Measurements from ENCODE around the gene VPS41.

VPS41 gene

DNA sequence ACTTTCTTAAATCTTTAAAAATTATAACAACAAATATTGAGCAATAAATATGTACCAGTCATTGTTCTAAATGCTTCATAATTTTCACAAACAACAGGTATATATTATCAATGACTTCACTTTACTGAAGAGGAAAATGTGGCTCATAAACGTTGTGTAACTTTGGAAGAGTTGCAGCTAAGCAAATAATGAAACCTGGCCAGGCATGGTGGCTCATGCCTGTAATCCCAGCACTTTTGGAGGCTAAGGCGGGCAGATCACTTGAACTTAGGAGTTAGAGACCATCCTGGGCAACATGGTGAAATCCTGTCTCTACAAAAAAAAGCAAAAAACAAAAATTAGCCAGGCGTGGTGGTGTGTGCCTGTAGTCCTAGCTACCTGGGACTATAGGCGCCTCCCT is 205.9 kb downstream of the VPS41 start:
- no peak for DNase-seq (ENCODE audit: low spot score)
- TF ChIP-seq, protein P1, sequence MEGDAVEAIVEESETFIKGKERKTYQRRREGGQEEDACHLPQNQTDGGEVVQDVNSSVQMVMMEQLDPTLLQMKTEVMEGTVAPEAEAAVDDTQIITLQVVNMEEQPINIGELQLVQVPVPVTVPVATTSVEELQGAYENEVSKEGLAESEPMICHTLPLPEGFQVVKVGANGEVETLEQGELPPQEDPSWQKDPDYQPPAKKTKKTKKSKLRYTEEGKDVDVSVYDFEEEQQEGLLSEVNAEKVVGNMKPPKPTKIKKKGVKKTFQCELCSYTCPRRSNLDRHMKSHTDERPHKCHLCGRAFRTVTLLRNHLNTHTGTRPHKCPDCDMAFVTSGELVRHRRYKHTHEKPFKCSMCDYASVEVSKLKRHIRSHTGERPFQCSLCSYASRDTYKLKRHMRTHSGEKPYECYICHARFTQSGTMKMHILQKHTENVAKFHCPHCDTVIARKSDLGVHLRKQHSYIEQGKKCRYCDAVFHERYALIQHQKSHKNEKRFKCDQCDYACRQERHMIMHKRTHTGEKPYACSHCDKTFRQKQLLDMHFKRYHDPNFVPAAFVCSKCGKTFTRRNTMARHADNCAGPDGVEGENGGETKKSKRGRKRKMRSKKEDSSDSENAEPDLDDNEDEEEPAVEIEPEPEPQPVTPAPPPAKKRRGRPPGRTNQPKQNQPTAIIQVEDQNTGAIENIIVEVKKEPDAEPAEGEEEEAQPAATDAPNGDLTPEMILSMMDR (IDR thresholded peaks at IDR 0.05): no peak
- H3K27ac ChIP-seq: no peak overlapping the region
- no peak overlapping the region for H3K4me3 ChIP-seq

DNA sequence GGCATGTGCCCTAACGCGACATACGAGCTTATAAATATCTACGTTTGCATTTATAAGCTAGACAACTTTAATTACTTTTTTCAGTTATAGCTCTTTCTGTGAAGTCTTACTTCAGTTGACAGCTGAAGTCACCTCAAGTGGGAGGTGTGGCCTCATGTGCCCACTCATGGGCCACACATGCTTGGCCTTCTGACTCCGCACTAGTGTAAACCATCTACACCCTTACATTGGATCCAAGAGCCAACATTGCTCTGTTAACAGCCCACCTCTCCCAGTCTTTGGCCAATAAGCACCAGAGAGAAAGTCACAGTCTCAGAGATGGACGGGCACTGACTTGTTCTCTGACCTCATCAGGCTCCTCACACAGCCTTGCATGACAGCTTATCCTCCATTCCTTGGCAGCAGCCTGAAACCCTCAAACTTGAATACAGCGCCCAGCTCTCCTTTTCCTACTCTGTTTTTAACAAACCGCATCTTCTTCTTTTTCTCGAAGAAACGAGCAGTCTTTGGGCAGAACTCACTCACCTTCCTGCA is 206.9 kb downstream of the VPS41 start:
- DNase-seq (ENCODE audit: low spot score): no peak
- TF ChIP-seq, protein P1 (IDR thresholded peaks at IDR 0.05): no peak
- no peak overlapping the region for H3K27ac ChIP-seq
- no peak overlapping the region for H3K4me3 ChIP-seq

GRCh38 chr7:38700116-38700515 is 208.9 kb downstream of the VPS41 start:
- no peak overlapping the region for H3K4me3 ChIP-seq
- TF ChIP-seq, protein P1 (IDR thresholded peaks at IDR 0.05): no peak
- no peak for DNase-seq (ENCODE audit: low spot score)
- H3K27ac ChIP-seq: no peak overlapping the region

DNA sequence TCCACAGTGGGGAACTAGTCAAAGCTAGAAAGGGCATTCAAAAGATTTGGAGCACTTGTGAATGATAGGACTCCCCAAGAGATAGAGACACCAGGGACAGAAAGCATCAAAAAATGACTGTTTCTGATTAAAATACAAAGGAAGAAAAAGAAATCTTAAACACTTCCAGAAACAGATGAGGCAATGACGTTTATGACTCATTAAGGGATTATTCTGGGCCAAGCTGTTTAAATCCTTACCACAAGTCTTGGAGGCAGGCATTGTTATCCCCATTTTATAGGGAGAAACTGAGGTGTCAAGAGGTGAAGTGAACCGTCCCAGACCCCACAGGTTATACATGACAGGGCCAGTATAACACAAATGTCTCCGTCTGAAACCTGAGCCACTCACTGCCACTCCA is 209.5 kb downstream of the VPS41 start:
- Histone ChIP-seq H3K4me3 (no peak overlapping the region), H3K27ac (no peak overlapping the region)
- TF ChIP-seq, protein P1 (IDR thresholded peaks at IDR 0.05): no peak
- no peak for DNase-seq (ENCODE audit: low spot score)

- DNase-seq (ENCODE audit: low spot score): no peak
- Histone ChIP-seq H3K4me3 (no peak overlapping the region), H3K27ac (no peak overlapping the region)
- TF ChIP-seq, protein P1 (IDR thresholded peaks at IDR 0.05): no peak
Observed at GRCh38 chr7:38694326-38694725, 214.7 kb downstream of the VPS41 start.

DNA sequence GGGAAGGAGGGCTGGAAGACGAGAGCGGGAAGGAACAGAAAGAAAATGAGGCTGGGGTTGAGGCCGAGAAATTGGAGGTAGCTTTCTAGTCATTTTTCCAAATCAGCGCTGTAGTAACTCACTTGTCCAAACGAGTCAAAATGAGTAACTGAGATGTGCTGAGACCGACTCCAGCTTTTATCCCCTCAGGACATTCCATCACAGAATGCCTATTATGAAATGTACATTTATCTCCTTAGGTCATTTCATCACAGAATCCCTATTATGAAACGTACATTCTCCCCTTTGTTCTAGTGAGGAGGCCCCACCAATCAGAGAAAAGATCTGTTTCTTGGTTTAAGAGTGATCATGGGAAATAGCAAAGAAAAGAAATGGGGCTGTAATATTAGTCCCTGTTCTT is 222.1 kb downstream of the VPS41 start:
- DNase-seq (ENCODE audit: low spot score): no peak
- TF ChIP-seq, protein P1 (IDR thresholded peaks at IDR 0.05): no peak
- Histone ChIP-seq H3K27ac (no peak overlapping the region), H3K4me3 (no peak overlapping the region)

- no peak overlapping the region for H3K4me3 ChIP-seq
- TF ChIP-seq, protein P1 (IDR thresholded peaks at IDR 0.05): no peak
- no peak overlapping the region for H3K27ac ChIP-seq
- no peak for DNase-seq (ENCODE audit: low spot score)
Observed at GRCh38 chr7:38685851-38686250, 223.1 kb downstream of the VPS41 start.

Data from coronary artery (tissue), 2 donors.